HUES48 (cell line): ENCODE data around the gene APPBP2.
"Not testable (repeated sequence)": the region's sequence is repeated elsewhere in the genome, so short reads cannot be mapped to it uniquely, and the experiment has no call there.

Source experiments
- H3K27ac ChIP-seq: one replicate; pipeline ENCODE4 v1.7.0; 2013; ENCODE audit warnings: low read depth, low read length, inconsistent platforms
- H3K27me3 ChIP-seq: 2 replicates; pipeline ENCODE4 v1.6.1; 2013; ENCODE audit warnings: mild to moderate bottlenecking, low read length; ENCODE audit not compliant: control insufficient read depth, insufficient read depth
- H3K36me3 ChIP-seq: 2 replicates; pipeline ENCODE4 v1.6.1; 2013; ENCODE audit warnings: low read length; ENCODE audit not compliant: control insufficient read depth, insufficient read depth
- H3K4me1 ChIP-seq: 2 replicates; pipeline ENCODE4 v1.6.1; 2013; ENCODE audit warnings: mild to moderate bottlenecking, low read length; ENCODE audit not compliant: control insufficient read depth, insufficient read depth
- H3K4me3 ChIP-seq: 2 replicates; pipeline ENCODE4 v1.5.1; 2013; ENCODE audit warnings: mild to moderate bottlenecking, low read depth, low read length
- H3K9ac ChIP-seq: 2 replicates; pipeline ENCODE4 v1.6.1; 2013; ENCODE audit warnings: mild to moderate bottlenecking, low read depth, low read length, moderate library complexity
- H3K9me3 ChIP-seq: 2 replicates; pipeline ENCODE4 v1.6.1; 2013; ENCODE audit warnings: low read length; ENCODE audit not compliant: control insufficient read depth, insufficient read depth

Gene APPBP2

DNA sequence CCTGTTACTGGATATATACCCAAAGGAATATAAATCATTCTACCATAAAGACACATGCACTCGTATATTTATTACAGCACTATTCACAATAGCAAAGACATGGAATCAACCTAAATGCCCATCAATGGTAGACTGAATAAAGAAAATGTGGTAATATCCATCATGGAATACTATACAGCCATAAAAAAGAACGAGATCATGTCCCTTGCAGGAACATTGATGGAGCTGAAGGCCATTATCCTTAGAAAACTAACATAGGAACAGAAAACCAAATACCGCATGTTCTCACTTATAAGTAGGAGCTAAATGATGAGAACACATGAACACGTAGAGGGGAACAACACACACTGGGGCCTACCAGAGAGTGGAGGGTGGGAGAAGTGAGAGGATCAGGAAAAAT, 107.0 kb downstream of the APPBP2 start:
- not testable (repeated sequence) for H3K4me1 ChIP-seq, H3K4me3 ChIP-seq, H3K36me3 ChIP-seq, H3K9me3 ChIP-seq, H3K27ac ChIP-seq, H3K9ac ChIP-seq
- peaks cover 11% of the 10 kb centered on the region for H3K27me3 ChIP-seq

DNA sequence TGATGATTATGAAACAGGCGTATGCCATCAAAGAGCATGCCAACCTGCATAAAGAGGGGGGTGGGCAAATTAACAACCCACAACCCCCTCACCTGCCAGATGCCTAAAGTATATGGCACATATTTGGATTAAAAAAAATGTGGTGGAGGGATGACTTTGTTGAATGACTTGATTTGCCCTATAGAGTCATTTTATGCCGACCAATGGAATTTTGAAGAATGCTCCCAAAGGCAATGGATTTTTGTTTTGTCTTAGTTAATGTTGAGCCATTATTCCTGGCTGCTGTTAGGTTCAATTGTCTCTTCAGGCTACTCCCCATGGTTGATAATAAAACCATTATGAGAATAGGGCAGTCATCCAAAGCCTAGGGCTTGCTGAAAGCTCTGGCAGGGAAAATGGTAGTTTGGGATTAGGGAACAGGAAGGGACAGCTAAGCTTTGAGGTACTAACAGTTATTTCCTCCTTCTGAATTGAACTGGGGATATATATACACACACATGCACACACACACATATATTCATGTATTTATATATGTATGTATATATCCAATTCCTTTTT, 109.6 kb downstream of the APPBP2 start:
- Histone ChIP-seq H3K9me3 (no peaks in the 10 kb centered on the region), H3K4me3 (no peak overlapping the region), H3K27ac (no peak overlapping the region)

DNA sequence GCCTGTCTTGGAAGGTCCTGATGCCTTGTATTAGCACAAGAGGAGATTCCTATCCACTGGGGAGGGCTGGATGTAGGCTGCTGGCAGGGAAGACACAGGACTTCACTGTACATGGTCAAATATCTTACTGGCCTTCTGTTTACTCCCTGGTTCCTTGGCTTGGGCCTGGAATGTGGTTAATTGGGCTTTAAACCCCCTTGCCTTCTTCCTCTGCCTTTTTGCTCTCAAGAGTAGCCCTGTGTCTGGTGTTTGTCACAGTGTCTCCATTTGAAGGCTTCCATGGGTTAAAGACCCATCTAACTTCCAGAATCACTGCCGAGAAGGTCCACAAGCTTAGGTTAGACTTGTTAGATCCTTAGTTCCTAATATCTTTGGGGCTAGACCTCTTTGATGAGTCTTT, 110.9 kb downstream of the APPBP2 start:
- Histone ChIP-seq H3K36me3 (no peaks in the 10 kb centered on the region), H3K27me3 (no peaks in the 10 kb centered on the region), H3K27ac (no peak overlapping the region), H3K9me3 (no peaks in the 10 kb centered on the region), H3K9ac (no peak overlapping the region), H3K4me1 (no peaks in the 10 kb centered on the region), H3K4me3 (no peak overlapping the region)

More for the DNA sequence above, 109.6 kb downstream of the APPBP2 start:
- Histone ChIP-seq H3K9ac (no peak overlapping the region), H3K36me3 (no peaks in the 10 kb centered on the region), H3K27me3 (no peaks in the 10 kb centered on the region), H3K4me1 (0 out of 2 replicates have a peak, but pooled peaks cover 3% of the 10 kb centered on the region)

DNA sequence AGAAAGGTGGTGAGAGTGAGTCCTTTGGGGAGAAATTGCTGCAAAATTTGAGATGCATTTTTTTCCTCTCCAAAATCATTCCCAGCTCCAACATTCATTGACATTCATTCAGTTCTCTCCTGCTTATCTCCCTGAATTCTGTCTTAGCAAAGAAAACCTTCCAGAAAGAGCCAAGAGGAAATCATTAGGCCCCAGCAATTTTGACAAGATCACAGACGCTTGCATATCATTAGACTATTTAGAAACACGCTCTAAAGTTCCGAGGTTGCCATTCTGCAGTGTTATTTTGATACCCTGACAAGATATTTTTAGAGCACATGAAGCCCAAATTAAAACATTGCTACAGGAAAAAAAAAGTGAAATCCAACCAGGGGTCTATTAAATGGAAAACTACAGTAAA, 113.3 kb downstream of the APPBP2 start:
- H3K36me3 ChIP-seq = no peaks in the 10 kb centered on the region
- H3K27ac ChIP-seq = no peak overlapping the region
- H3K9ac ChIP-seq = no peak overlapping the region
- no peaks in the 10 kb centered on the region for H3K9me3 ChIP-seq
- H3K4me3 ChIP-seq = no peak overlapping the region
- H3K4me1 ChIP-seq = no peaks in the 10 kb centered on the region
- no peaks in the 10 kb centered on the region for H3K27me3 ChIP-seq

DNA sequence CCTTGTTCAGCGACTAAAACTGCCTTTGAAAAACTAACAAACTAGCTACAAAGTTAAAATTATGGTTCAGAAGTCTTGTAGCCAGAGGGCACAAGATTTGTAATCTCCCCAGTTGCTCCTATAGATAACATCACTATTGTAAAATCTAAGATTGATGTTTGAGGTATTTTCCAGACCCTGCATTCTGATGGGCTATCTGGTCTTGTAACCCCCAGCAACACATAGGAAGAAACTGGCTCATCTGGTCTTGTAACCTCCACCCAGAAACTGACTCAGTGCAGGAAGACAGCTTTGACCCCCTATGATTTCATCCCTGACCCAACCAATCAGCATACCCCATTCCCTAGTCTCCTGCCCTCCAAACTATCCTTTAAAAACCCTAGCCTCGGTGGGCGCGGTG, 116.0 kb downstream of the APPBP2 start:
- no peaks in the 10 kb centered on the region for H3K9me3 ChIP-seq
- no peaks in the 10 kb centered on the region for H3K27me3 ChIP-seq
- no peak overlapping the region for H3K9ac ChIP-seq
- no peak overlapping the region for H3K4me3 ChIP-seq
- no peaks in the 10 kb centered on the region for H3K4me1 ChIP-seq
- H3K27ac ChIP-seq = no peak overlapping the region
- no peaks in the 10 kb centered on the region for H3K36me3 ChIP-seq

DNA sequence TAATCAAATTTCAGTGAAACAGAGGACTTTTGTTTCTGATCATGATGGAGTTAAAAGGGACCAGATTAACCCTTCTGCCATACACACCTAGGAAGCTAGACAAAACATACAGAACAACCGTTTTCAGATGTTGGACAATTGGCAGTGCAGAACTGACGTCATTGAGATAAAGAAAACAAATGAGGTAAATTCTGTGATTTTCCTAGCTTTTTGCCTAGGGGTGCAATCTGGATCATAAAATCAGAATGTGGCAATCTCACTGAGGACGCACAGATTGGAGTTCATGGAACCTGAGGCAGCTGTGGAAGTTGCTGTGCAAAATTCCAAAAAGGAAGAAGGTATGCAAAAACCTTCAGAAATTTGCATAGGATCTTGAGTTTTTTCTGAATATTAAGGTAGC, 119.2 kb downstream of the APPBP2 start:
- no peak overlapping the region for H3K4me3 ChIP-seq
- H3K4me1 ChIP-seq = no peaks in the 10 kb centered on the region
- no peaks in the 10 kb centered on the region for H3K36me3 ChIP-seq

DNA sequence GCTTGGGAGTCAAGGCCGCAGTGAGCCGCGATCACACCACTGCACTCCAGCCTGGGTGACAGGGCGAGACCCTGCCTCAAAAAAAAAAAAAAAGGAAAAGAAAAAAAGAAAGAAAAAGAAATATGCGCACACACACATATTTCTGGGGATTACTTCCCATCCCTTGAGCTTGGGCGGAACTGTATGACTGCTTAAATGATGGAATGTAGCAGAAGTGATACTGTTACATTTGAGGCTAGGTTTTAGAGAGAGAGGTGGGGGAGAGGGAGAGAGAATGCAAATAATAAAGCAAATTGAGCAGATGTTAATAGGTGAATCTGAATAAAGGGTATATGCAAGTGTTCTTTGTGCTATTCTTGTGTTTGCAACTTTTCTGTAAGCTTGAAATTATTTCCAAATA, 122.1 kb downstream of the APPBP2 start:
- Histone ChIP-seq H3K4me3 (no peak overlapping the region), H3K27ac (no peak overlapping the region), H3K9ac (no peak overlapping the region), H3K27me3 (no peaks in the 10 kb centered on the region), H3K4me1 (no peaks in the 10 kb centered on the region), H3K36me3 (no peaks in the 10 kb centered on the region), H3K9me3 (no peaks in the 10 kb centered on the region)

More for the DNA sequence above, 119.2 kb downstream of the APPBP2 start:
- H3K27me3 ChIP-seq = no peaks in the 10 kb centered on the region
- H3K9ac ChIP-seq = no peak overlapping the region
- no peaks in the 10 kb centered on the region for H3K9me3 ChIP-seq
- H3K27ac ChIP-seq = no peak overlapping the region

DNA sequence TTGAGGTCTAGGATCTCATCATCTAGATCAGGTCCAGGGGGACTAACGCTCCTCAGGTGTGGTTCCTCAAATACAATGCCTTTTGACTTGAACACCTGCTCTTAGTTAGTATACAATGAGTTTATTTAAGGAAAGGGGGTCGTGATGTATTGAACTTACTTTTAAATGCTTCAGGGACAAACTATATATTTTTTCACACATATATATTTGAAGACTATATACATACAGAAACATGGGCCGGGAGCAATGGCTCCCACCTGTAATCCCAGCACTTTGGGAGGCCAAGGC, 122.6 kb downstream of the APPBP2 start:
- Histone ChIP-seq H3K36me3 (no peaks in the 10 kb centered on the region), H3K4me1 (no peaks in the 10 kb centered on the region), H3K9me3 (no peaks in the 10 kb centered on the region), H3K27me3 (no peaks in the 10 kb centered on the region), H3K9ac (no peak overlapping the region), H3K27ac (no peak overlapping the region), H3K4me3 (no peak overlapping the region)

DNA sequence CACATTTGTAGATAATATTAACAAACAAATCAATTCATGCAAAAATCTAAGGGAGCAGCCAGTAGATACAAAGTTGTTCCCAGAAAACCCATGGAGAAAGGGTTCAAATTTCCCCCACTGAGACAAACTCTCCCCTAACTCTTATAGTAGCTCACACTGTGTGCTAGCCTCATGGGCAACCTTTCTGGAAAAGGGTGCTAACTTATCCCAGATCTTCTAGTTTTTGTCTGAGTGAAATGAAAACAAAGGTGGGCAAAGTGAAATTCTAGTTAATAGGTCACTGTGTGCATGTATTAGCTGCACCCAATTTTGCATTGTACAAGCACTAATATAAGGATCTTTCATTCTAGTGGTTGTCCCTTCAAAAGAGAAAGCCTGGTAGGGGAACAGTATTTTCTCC, 124.2 kb downstream of the APPBP2 start:
- Histone ChIP-seq H3K9me3 (no peaks in the 10 kb centered on the region), H3K27ac (no peak overlapping the region), H3K4me1 (no peaks in the 10 kb centered on the region)

DNA sequence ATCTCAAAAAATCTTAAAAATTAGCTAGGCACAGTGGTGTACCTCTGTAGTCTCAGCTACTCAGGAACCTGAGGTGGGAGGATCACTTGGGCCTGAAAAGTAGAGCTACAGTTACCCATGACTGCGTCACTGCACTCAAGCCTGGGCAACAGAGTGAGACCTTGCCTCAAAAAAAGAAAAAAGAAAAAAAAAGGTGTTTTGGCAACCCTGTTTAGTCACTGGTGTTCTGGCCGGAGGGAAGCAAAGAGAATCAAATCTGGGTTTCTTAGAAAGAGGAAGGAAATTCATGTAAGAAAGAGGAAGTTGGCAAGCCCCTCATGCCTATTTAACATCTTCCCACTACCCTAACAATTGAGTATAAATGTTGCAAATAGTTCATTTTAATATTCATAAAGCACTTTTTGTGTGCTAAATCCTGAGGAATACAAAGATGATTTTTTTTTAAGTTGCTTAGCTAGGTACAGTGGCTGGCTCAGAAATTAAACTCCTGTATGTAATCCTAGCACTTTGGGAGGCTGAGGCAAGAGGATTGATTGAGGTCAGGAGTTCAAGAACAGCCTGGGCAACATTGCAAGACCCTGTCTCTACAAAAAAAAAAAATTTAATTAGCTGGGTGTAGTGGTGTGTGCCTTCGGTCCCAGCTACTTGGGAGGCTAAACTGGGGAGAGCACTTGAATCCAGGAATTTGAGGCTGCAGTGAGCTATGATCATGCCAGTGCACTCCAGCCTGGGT, 127.6 kb downstream of the APPBP2 start:
- H3K9ac ChIP-seq = no peak overlapping the region
- H3K27ac ChIP-seq = no peak overlapping the region
- H3K4me1 ChIP-seq = peaks cover 1% of the 10 kb centered on the region
- H3K27me3 ChIP-seq = no peaks in the 10 kb centered on the region
- no peaks in the 10 kb centered on the region for H3K9me3 ChIP-seq
- no peak overlapping the region for H3K4me3 ChIP-seq
- H3K36me3 ChIP-seq = no peaks in the 10 kb centered on the region

More for the DNA sequence above, 124.2 kb downstream of the APPBP2 start:
- Histone ChIP-seq H3K4me3 (no peak overlapping the region), H3K36me3 (no peaks in the 10 kb centered on the region), H3K27me3 (no peaks in the 10 kb centered on the region), H3K9ac (no peak overlapping the region)

DNA sequence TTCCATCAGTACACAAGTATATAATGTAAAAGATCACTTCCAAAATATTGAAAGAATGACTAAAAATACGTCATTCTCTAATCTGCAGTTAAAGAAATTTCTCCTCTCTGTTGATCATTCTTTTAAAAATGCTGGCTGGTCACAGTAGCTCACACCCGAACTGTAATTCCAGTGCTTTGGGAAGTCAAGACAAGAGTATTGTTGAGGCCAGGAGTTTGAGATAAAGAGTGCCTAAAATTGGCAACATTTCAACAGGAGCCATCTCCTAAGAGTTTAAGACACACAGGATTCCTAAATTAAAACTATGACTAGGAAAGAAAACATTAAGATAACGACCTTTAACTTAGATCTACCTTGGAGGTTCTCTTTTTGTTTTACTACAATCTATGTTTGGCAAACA, 129.6 kb downstream of the APPBP2 start:
- H3K36me3 ChIP-seq = no peaks in the 10 kb centered on the region
- no peak overlapping the region for H3K4me3 ChIP-seq
- H3K9ac ChIP-seq = no peak overlapping the region
- no peaks in the 10 kb centered on the region for H3K27me3 ChIP-seq
- H3K27ac ChIP-seq = no peak overlapping the region
- H3K4me1 ChIP-seq = peaks cover 6% of the 10 kb centered on the region
- H3K9me3 ChIP-seq = no peaks in the 10 kb centered on the region
